Endothelial cell of umbilical vein (primary cell): ENCODE measurements around the gene TMEM37. TPM values are rescaled to one million over a fixed set of nuclear protein-coding genes. Genes with fewer than 3 reads are reported as not detected.

Source experiments
- BruUV-seq: library from RNA; stranded (reverse); fragments of 400-500 nt; replicated peaks from 2 replicates; lab custom pipeline; 2021; lab: Mats Ljungman, UMichigan
- CTCF ChIA-PET: fragments of 300-600, 350-600 bp; sonication (Branson Sonifier 250); formaldehyde crosslinking; loops from one replicate; lab custom pipeline; 2021; ENCODE audit warnings: antibody characterized with exemption, inconsistent platforms; lab: Charles Lee
- POLR2A ChIA-PET: fragments of 300-600, 350-600 bp; sonication (Branson Sonifier 250); formaldehyde crosslinking; loops from one replicate; lab custom pipeline; 2021; ENCODE audit warnings: antibody characterized with exemption, inconsistent platforms; lab: Charles Lee
- DNase-seq: peaks from one replicate; pipeline ENCODE4 v3.0.0-alpha.2; 2011; ENCODE audit warnings: low read depth, low spot score
- FAIRE-seq: peaks from 2 replicates; lab custom pipeline; 2011; peaks lifted over from hg19 to GRCh38; lab: Jason Lieb, UNC
- H2AFZ ChIP-seq: 2 replicates; pipeline ENCODE4 v1.6.0; 2012; ENCODE audit warnings: low read depth, low read length, control low read depth, inconsistent platforms
- H3K27ac ChIP-seq: 2 replicates; pipeline ENCODE4 v1.5.1; 2011; ENCODE audit warnings: low read depth, mild to moderate bottlenecking, control low read depth, low read length, moderate library complexity; ENCODE audit not compliant: insufficient read depth
- H3K27me3 ChIP-seq, 2 experiments: 2 replicates each; pipeline versions ENCODE4 v1.6.0 to v1.6.1; 2011; ENCODE audit warnings: low read length in 2 of 2, mixed read lengths in 1 of 2; ENCODE audit not compliant: control insufficient read depth in 2 of 2, insufficient read depth in 2 of 2
- H3K36me3 ChIP-seq, 2 experiments: 2 replicates in 1 of 2; 3 replicates in 1 of 2; pipeline ENCODE4 v1.5.1; 2011; ENCODE audit warnings: low read length in 2 of 2, mild to moderate bottlenecking in 1 of 2, moderate library complexity in 1 of 2; ENCODE audit not compliant: control insufficient read depth in 2 of 2, insufficient read depth in 2 of 2; ENCODE audit errors: extremely low read depth in 1 of 2
- H3K4me1 ChIP-seq: 3 replicates; pipeline ENCODE4 v1.5.1; 2011; ENCODE audit warnings: mild to moderate bottlenecking, low read length; ENCODE audit not compliant: control insufficient read depth, insufficient read depth; ENCODE audit errors: extremely low read depth
- H3K4me2 ChIP-seq: 2 replicates; pipeline ENCODE4 v1.6.1; 2011; ENCODE audit warnings: low read length, control low read depth, mixed read lengths; ENCODE audit not compliant: insufficient read depth
- H3K4me3 ChIP-seq, 3 experiments: fragments of 200-600 bp in 1 of 3; sonication (generic), shearing (Covaris generic) in 1 of 3; replicated peaks in 1 of 3; 2 replicates each; pipeline ENCODE4 v1.5.1; 2011 to 2016; ENCODE audit warnings: control low read depth in 3 of 3, low read length in 3 of 3, mild to moderate bottlenecking in 2 of 3, inconsistent platforms in 1 of 3, low read depth in 1 of 3, moderate library complexity in 1 of 3; ENCODE audit not compliant: insufficient read depth in 1 of 3
- H3K79me2 ChIP-seq: 2 replicates; pipeline ENCODE4 v1.6.0; 2012; ENCODE audit warnings: low read length, inconsistent platforms; ENCODE audit not compliant: control insufficient read depth, insufficient read depth
- H3K9ac ChIP-seq: replicated peaks from 2 replicates; pipeline ENCODE3; 2011; ENCODE audit warnings: low read length, control low read depth; ENCODE audit not compliant: insufficient read depth; ENCODE audit errors: extremely low read depth
- H3K9me1 ChIP-seq: replicated peaks from 3 replicates; pipeline ENCODE4 v1.6.0; 2011; ENCODE audit warnings: mild to moderate bottlenecking, low read length; ENCODE audit not compliant: control insufficient read depth, insufficient read depth; ENCODE audit errors: extremely low read depth
- H3K9me3 ChIP-seq: replicated peaks from 2 replicates; pipeline ENCODE4 v1.5.1; 2012; ENCODE audit warnings: low read length, inconsistent platforms; ENCODE audit not compliant: control insufficient read depth, insufficient read depth
- H4K20me1 ChIP-seq: replicated peaks from 2 replicates; pipeline ENCODE3; 2011; ENCODE audit warnings: mild to moderate bottlenecking, low read length; ENCODE audit not compliant: control insufficient read depth, insufficient read depth; ENCODE audit errors: extremely low read depth
- CTCF ChIP-seq, 2 donors: IDR thresholded peaks; 1 replicate in 1 of 2; 2 replicates in 1 of 2; pipeline ENCODE4 v1.5.1; 2011; ENCODE audit warnings: low read length in 2 of 2, mild to moderate bottlenecking in 2 of 2, moderate library complexity in 2 of 2, control low read depth in 1 of 2, inconsistent platforms in 1 of 2, low read depth in 1 of 2; ENCODE audit not compliant: insufficient read depth in 1 of 2; ENCODE audit errors: extremely low read depth in 1 of 2
- EZH2 ChIP-seq: IDR thresholded peaks from 2 replicates; pipeline ENCODE4 v1.6.1; 2012; ENCODE audit warnings: borderline replicate concordance, low read depth, mild to moderate bottlenecking, moderate library complexity, low read length, inconsistent platforms; ENCODE audit not compliant: severe bottlenecking
- FOS ChIP-seq: IDR thresholded peaks from 2 replicates; pipeline ENCODE4 v1.6.1; 2011; ENCODE audit warnings: mild to moderate bottlenecking, low read length, moderate library complexity, borderline replicate concordance; ENCODE audit not compliant: insufficient read depth
- GATA2 ChIP-seq: IDR thresholded peaks from 2 replicates; pipeline ENCODE4 v1.7.0; 2011; ENCODE audit warnings: low read depth, mild to moderate bottlenecking, moderate library complexity, mixed read lengths, low read length; ENCODE audit not compliant: insufficient read length, insufficient read depth
- JUN ChIP-seq: IDR thresholded peaks from 2 replicates; pipeline ENCODE4 v1.6.1; 2011; ENCODE audit warnings: borderline replicate concordance, low read depth; ENCODE audit not compliant: insufficient read length, insufficient read depth
- MAX ChIP-seq: IDR thresholded peaks from 2 replicates; pipeline ENCODE4 v1.6.1; 2011; ENCODE audit not compliant: insufficient read depth, insufficient read length
- MYC ChIP-seq: IDR thresholded peaks from one replicate; pipeline ENCODE4 v1.6.1; 2011; ENCODE audit warnings: mild to moderate bottlenecking, low read depth, low read length
- POLR2A ChIP-seq: IDR thresholded peaks from 2 replicates; pipeline ENCODE4 v1.6.1; 2012; ENCODE audit warnings: low read depth, mild to moderate bottlenecking, control low read depth, low read length
- POLR2AphosphoS5 ChIP-seq: IDR thresholded peaks from 2 replicates; pipeline ENCODE4 v1.6.1; 2012; ENCODE audit warnings: low read depth, mild to moderate bottlenecking, control low read depth, low read length, moderate library complexity; ENCODE audit not compliant: insufficient read depth
- dilution Hi-C: fragments of 300-500 bp; cut with MboI; formaldehyde crosslinking; loops from one replicate; pipeline ENCODE4 v1.15.0; 2019; ENCODE audit warnings: low sequenced_read_pairs; ENCODE audit not compliant: extremely low pct_ligation_motif_present
- intact Hi-C: fragments of 100-400 bp; cut with micrococcal nuclease; formaldehyde crosslinking; loops from one replicate; pipeline ENCODE4 v1.10.0; 2022
- polyA plus RNA-seq, 4 experiments: library from polyadenylated mRNA; depleted of rRNA in 3 of 4; stranded (reverse) in 3 of 4; unstranded in 1 of 4; fragments of >200 nt; gene quantifications; 2 replicates each; pipeline versions ENCODE4 v1.2.1 to v1.2.3, GENCODE V29; 2011 to 2012; ENCODE audit warnings: missing spikeins in 1 of 4
- total RNA-seq: library from RNA; stranded (reverse); gene quantifications from 2 replicates; pipeline ENCODE4 v1.2.3, GENCODE V29; 2021

Gene TMEM37
- total and polyA plus RNA-seq, 2 donors (not counting 3 experiments of a cell fraction or from before 2014, with no cell fraction given), result 3.5 to 16.2 TPM

- no peak for FAIRE-seq
- TF ChIP-seq POLR2AphosphoS5, result no peak
- TF ChIP-seq FOS, result no peak
- TF ChIP-seq EZH2, result no peak
- no peak for TF ChIP-seq JUN
- no peak for TF ChIP-seq POLR2A
- TF ChIP-seq CTCF (IDR thresholded peaks at IDR 0.05; ENCODE audit: extremely low read depth in 1 of 2, insufficient read depth in 1 of 2, low read depth in 1 of 2, low read length in 2 of 2), result no peak
- no peak for TF ChIP-seq MAX
- TF ChIP-seq GATA2, result no peak
- no peak for TF ChIP-seq MYC
- no peak overlapping the region for H3K4me2 ChIP-seq
Observed at GRCh38 chr2:119426801-119427395, 4.8 kb upstream of the TMEM37 start.

More at GRCh38 chr2:119426801-119427395, 4.8 kb upstream of the TMEM37 start:
- no peak for DNase-seq
- intact Hi-C loops, result no loop called here
- POLR2A ChIA-PET, result no interaction called here
- Histone ChIP-seq H3K27me3 (peaks cover 14 to 25% of the 10 kb centered on the region in 2 experiments), H3K4me1 (peaks cover under 1% of the 10 kb centered on the region), H3K79me2 (no peaks in the 10 kb centered on the region), H3K9me3 (no peaks in the 10 kb centered on the region), H3K9me1 (no peaks in the 10 kb centered on the region), H3K4me3 (no peak overlapping the region), H3K36me3 (no peaks in the 10 kb centered on the region), H2AFZ (no peak overlapping the region), H3K27ac (no peak overlapping the region), H3K9ac (no peak overlapping the region), H4K20me1 (no peaks in the 10 kb centered on the region)
- BruUV-seq, result no TSS peak
- dilution Hi-C loops, result no loop called here
- CTCF ChIA-PET, result interaction anchor here (1.0 kb wide), 1 partner anchor 52 kb away, joined by 3 read pairs; no protein-coding TSS in a partner anchor
